OCI-LY7 (cell line): Measurements from ENCODE around the gene GRAMD2A. TPM values are rescaled to one million over a fixed set of nuclear protein-coding genes. Genes with fewer than 3 reads are reported as not detected.

ENCODE experiments used
- BruUV-seq: library from RNA; stranded (reverse); fragments of 400-500 nt; replicated peaks from 2 replicates; lab custom pipeline; 2021; lab: Mats Ljungman, UMichigan
- CTCF ChIA-PET: fragments of 300-600 bp; sonication (Branson Sonifier 250); formaldehyde crosslinking; loops from one replicate; lab custom pipeline; 2022; ENCODE audit warnings: antibody characterized with exemption; ENCODE audit not compliant: unreplicated experiment; lab: Charles Lee
- POLR2A ChIA-PET: fragments of 300-600 bp; sonication (Branson Sonifier 250); formaldehyde crosslinking; loops from one replicate; lab custom pipeline; 2022; ENCODE audit warnings: antibody characterized with exemption; lab: Charles Lee
- DNase-seq: peaks from one replicate; pipeline ENCODE4 v3.0.0-alpha.2; 2015; ENCODE audit warnings: low spot score
- H2AFZ ChIP-seq: fragments of 200-600 bp; sonication (generic), shearing (Covaris generic); 2 replicates; pipeline ENCODE4 v1.6.1; 2014; ENCODE audit warnings: mild to moderate bottlenecking, antibody characterized with exemption, low read length, moderate library complexity
- H3K27ac ChIP-seq: fragments of 200-600 bp; sonication (generic); 2 replicates; pipeline ENCODE4 v1.5.1; 2014; ENCODE audit warnings: mixed run types, low read depth, mild to moderate bottlenecking, moderate library complexity, low read length, inconsistent platforms; ENCODE audit not compliant: poor library complexity, severe bottlenecking
- H3K36me3 ChIP-seq: fragments of 200-600 bp; sonication (generic); 2 replicates; pipeline ENCODE4 v1.6.1; 2014; ENCODE audit warnings: mild to moderate bottlenecking, antibody characterized with exemption, low read length, moderate library complexity, mixed read lengths; ENCODE audit not compliant: insufficient read depth
- H3K4me1 ChIP-seq: fragments of 200-600 bp; sonication (generic); 2 replicates; pipeline ENCODE4 v1.5.1; 2014; ENCODE audit warnings: mild to moderate bottlenecking, low read length; ENCODE audit not compliant: insufficient read depth, poor library complexity, severe bottlenecking
- H3K4me2 ChIP-seq: fragments of 200-600 bp; sonication (generic); 2 replicates; pipeline ENCODE4 v1.6.1; 2014; ENCODE audit warnings: mild to moderate bottlenecking, low read length
- H3K4me3 ChIP-seq: fragments of 200-600 bp; sonication (generic); 2 replicates; pipeline ENCODE4 v1.5.1; 2014; ENCODE audit warnings: mild to moderate bottlenecking, low read depth, low read length; ENCODE audit not compliant: poor library complexity, severe bottlenecking
- H3K79me2 ChIP-seq: fragments of 200-600 bp; sonication (generic); 2 replicates; pipeline ENCODE4 v1.6.1; 2016; ENCODE audit warnings: low read depth, mild to moderate bottlenecking, low read length, moderate library complexity, mixed read lengths; ENCODE audit not compliant: insufficient read depth
- H3K9me2 ChIP-seq: fragments of 200-600 bp; sonication (generic); 2 replicates; pipeline ENCODE4 v1.6.1; 2016; ENCODE audit warnings: mild to moderate bottlenecking, low read length, mixed read lengths; ENCODE audit not compliant: insufficient read depth
- H3K9me3 ChIP-seq: fragments of 200-600 bp; sonication (generic); 2 replicates; pipeline ENCODE4 v1.6.1; 2014; ENCODE audit warnings: mild to moderate bottlenecking, mixed run types, low read length, mixed read lengths
- H4K20me1 ChIP-seq: fragments of 200-600 bp; sonication (generic); 2 replicates; pipeline ENCODE4 v1.6.1; 2014; ENCODE audit warnings: mild to moderate bottlenecking, antibody characterized with exemption, low read length, moderate library complexity, mixed read lengths; ENCODE audit not compliant: insufficient read depth
- EZH2phosphoT487 ChIP-seq: fragments of 200-600 bp; sonication (generic); IDR thresholded peaks from 2 replicates; pipeline ENCODE4 v1.6.1; 2018; ENCODE audit warnings: low read depth, borderline replicate concordance, mild to moderate bottlenecking, mixed run types, antibody characterized with exemption, low read length, moderate library complexity, mixed read lengths
- intact Hi-C: fragments of 100-400 bp; cut with micrococcal nuclease; formaldehyde crosslinking; loops from one replicate; pipeline ENCODE4 v1.10.0; 2022; ENCODE audit not compliant: unreplicated experiment
- total RNA-seq, 2 experiments: library from RNA; depleted of rRNA in 1 of 2; stranded (reverse); fragments of >200 nt in 1 of 2; shearing (Covaris generic) in 1 of 2; gene quantifications; 2 replicates each; pipeline ENCODE4 v1.2.3, GENCODE V29; 2014 to 2022
- TF ChIP-seq, protein P1 (sequence below): fragments of 200-600 bp; sonication (generic); conservative IDR thresholded peaks from 2 replicates; pipeline ENCODE4 v1.5.1; 2014; ENCODE audit warnings: mild to moderate bottlenecking, antibody characterized with exemption, low read length, moderate library complexity, mixed read lengths

GRAMD2A gene
- total RNA-seq, 2 experiments from 2014 or later: not detected

DNA sequence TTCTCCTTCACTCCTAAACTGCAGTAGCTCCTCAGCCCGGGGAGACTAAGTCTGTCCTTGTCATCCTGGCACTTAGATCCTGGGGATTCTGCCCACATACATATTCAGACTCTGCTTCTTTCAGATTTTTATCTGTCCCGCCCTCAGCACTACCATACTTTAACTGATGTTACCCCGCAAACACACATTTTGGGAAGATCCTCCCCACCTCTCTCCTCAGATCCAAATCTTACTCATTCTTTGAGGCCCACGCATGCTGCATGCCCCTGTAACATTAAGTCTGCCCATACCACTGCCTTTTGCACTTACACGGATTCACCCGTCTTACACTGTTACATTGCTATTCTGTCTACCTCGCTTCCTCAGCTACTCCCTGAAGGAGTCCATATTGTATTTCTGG is 43.3 kb downstream of the GRAMD2A start:
- H3K9me3 ChIP-seq: no peaks in the 10 kb centered on the region
- no peak overlapping the region for H3K4me2 ChIP-seq
- TF ChIP-seq EZH2phosphoT487: no peak
- TF ChIP-seq, protein P1, sequence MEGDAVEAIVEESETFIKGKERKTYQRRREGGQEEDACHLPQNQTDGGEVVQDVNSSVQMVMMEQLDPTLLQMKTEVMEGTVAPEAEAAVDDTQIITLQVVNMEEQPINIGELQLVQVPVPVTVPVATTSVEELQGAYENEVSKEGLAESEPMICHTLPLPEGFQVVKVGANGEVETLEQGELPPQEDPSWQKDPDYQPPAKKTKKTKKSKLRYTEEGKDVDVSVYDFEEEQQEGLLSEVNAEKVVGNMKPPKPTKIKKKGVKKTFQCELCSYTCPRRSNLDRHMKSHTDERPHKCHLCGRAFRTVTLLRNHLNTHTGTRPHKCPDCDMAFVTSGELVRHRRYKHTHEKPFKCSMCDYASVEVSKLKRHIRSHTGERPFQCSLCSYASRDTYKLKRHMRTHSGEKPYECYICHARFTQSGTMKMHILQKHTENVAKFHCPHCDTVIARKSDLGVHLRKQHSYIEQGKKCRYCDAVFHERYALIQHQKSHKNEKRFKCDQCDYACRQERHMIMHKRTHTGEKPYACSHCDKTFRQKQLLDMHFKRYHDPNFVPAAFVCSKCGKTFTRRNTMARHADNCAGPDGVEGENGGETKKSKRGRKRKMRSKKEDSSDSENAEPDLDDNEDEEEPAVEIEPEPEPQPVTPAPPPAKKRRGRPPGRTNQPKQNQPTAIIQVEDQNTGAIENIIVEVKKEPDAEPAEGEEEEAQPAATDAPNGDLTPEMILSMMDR: no peak
- POLR2A ChIA-PET: no interaction called here
- no TSS peak for BruUV-seq
- intact Hi-C loops: no loop called here
- DNase-seq: no peak
- no peaks in the 10 kb centered on the region for H3K79me2 ChIP-seq
- no peaks in the 10 kb centered on the region for H4K20me1 ChIP-seq
- H3K4me1 ChIP-seq: peaks cover 6% of the 10 kb centered on the region
- no peaks in the 10 kb centered on the region for H3K36me3 ChIP-seq
- H2AFZ ChIP-seq: no peak overlapping the region
- H3K4me3 ChIP-seq: no peak overlapping the region
- no peak overlapping the region for H3K27ac ChIP-seq
- H3K9me2 ChIP-seq: no peaks in the 10 kb centered on the region
- CTCF ChIA-PET: interaction anchor here (0.6 to 1.1 kb wide), 3 partner anchors 14 to 362 kb away, joined by 3 read pairs; no protein-coding TSS in a partner anchor

DNA sequence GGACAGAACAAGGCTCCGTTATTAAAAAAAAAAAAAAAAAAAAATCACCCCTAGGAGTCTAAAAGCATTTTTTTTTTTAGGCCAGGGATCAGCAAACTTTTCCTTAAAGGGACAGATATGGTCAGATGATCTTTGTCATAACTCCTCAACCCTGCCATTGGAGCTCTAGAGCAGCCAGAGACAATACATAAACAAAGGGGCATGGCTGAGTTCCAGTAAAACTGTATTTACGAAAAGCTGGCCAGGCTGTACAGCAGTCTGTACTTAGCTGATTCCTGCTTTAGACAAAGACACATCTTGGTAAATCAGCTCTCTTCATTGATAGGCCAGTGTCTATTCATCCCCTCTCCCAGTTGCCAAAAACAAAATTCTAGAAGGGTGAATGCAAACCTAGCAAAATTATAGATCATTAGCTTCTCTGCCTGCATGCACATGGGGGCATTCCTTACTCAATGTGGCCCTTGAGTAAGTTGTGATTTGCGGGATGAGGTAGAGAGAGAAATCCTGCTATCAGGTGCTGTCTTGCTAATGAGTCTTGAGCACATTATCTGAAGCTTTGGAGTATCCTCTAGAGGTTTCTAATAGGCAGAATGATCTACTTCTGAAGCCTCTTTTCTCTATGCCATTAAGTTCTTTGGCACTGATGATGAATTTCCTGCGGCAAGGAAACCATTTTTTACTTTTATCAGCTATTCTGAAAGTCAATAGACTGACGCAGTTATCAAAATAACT is 44.2 kb downstream of the GRAMD2A start:
- BruUV-seq: no TSS peak
- Histone ChIP-seq H3K36me3 (no peaks in the 10 kb centered on the region), H3K9me2 (no peaks in the 10 kb centered on the region), H3K79me2 (no peaks in the 10 kb centered on the region), H3K9me3 (no peaks in the 10 kb centered on the region), H2AFZ (no peak overlapping the region), H3K27ac (no peak overlapping the region), H4K20me1 (no peaks in the 10 kb centered on the region), H3K4me3 (no peak overlapping the region), H3K4me1 (peaks cover 6% of the 10 kb centered on the region), H3K4me2 (no peak overlapping the region)
- DNase-seq: no peak
- ChIA-PET CTCF (interaction anchor here (1.1 kb wide), 1 partner anchor 111 kb away, joined by 3 read pairs; no protein-coding TSS in a partner anchor), POLR2A (interaction anchor here (0.5 to 0.7 kb wide), 7 partner anchors 35 to 1132 kb away, joined by 3 to 7 read pairs (median 4); partner anchors contain the start of gene SENP8)
- TF ChIP-seq EZH2phosphoT487: no peak
- TF ChIP-seq, protein P1: no peak
- intact Hi-C loops: no loop called here

DNA sequence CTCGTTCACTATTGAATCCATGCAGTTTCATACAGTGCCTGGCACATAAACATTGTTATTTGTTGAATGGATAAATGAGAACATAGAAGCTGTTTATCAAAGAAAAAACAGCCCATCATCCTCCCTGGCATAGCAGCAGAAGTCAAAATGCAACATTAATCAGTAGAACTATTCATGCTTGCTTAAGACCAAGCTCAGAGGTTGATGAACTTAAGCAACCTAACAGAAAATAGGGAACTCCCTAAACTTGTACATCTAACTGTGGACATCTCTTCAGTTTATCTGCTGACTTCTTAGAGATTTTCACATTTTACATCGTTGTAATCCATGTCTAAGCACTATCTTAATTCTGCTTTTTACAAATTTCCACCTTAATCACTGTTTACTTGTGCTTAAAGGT is 50.2 kb downstream of the GRAMD2A start:
- no peak for DNase-seq
- TF ChIP-seq EZH2phosphoT487: no peak
- TF ChIP-seq, protein P1: no peak
- intact Hi-C loops: no loop called here
- no peak overlapping the region for H3K4me3 ChIP-seq
- no TSS peak for BruUV-seq
- no peaks in the 10 kb centered on the region for H3K9me3 ChIP-seq
- no peak overlapping the region for H3K27ac ChIP-seq
- H4K20me1 ChIP-seq: no peaks in the 10 kb centered on the region
- no peak overlapping the region for H3K4me2 ChIP-seq
- ChIA-PET CTCF (no interaction called here), POLR2A (no interaction called here)
- no peaks in the 10 kb centered on the region for H3K79me2 ChIP-seq
- H3K9me2 ChIP-seq: no peaks in the 10 kb centered on the region
- no peak overlapping the region for H2AFZ ChIP-seq
- no peaks in the 10 kb centered on the region for H3K4me1 ChIP-seq
- no peaks in the 10 kb centered on the region for H3K36me3 ChIP-seq
